HG02642 (cell line): ENCODE results near the gene NCF4.

Experiments
- ATAC-seq: cut with Tn5 transposase; IDR thresholded peaks from one replicate; pipeline ENCODE4 v1.9.1; 2021; ENCODE audit warnings: mild to moderate bottlenecking; ENCODE audit not compliant: unreplicated experiment, poor library complexity

The NCF4 gene

GRCh38 chr22:36918586-36919284 is 57.9 kb downstream of the NCF4 start:
- no peak for ATAC-seq

- peak; percentile 51 for ATAC-seq
These were observed 60.7 kb downstream of the NCF4 start for GRCh38 chr22:36921309-36922104.

- ATAC-seq = no peak
These were observed 61.4 kb downstream of the NCF4 start for GRCh38 chr22:36922105-36922608.

- ATAC-seq = no peak
These were observed 61.9 kb downstream of the NCF4 start for GRCh38 chr22:36922711-36923110.

GRCh38 chr22:36923131-36923788 is 62.5 kb downstream of the NCF4 start:
- no peak for ATAC-seq

GRCh38 chr22:36924151-36924698 is 63.4 kb downstream of the NCF4 start:
- no peak for ATAC-seq

- ATAC-seq = no peak
These were observed 64.8 kb downstream of the NCF4 start for GRCh38 chr22:36925388-36926290.

GRCh38 chr22:36926309-36926708 is 65.5 kb downstream of the NCF4 start:
- ATAC-seq = no peak

- no peak for ATAC-seq
These were observed 66.1 kb downstream of the NCF4 start for GRCh38 chr22:36926721-36927435.
